ENCODE measurements around the gene PPP1R12A.
"Not testable (repeated sequence)": the region's sequence is repeated elsewhere in the genome, so short reads cannot be mapped to it uniquely, and the experiment has no call there.

The PPP1R12A gene

DNA sequence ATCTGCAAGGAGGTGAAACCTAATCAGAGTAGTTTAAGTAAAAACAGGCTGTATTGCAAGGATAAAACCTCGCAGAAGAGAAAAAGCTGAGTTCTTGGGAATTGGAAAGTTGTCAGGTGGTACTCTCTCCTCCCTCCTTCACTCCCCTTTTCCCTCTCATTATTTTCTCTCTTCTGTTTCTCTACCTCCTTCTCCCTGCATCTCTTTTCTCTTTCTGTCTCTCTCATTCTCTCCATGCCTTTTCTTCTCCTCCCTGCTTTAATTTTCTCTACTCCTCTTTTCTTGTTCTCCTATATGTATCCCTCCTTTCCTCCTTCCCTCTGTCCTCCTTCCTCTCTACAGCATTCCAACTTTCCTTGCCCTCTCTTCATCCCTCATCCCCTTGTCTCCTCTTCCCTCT lies 14.2 kb upstream of the PPP1R12A start:
- no peak for DNase-seq (ENCODE audit: low spot score)
- Histone ChIP-seq H3K27ac (no peak overlapping the region), H3K4me3 (no peak overlapping the region)
- TF ChIP-seq CTCF (IDR thresholded peaks at IDR 0.05), result no peak

- Histone ChIP-seq H3K4me3 (no peak overlapping the region), H3K27ac (no peak overlapping the region)
- no peak for TF ChIP-seq CTCF (IDR thresholded peaks at IDR 0.05)
- DNase-seq (ENCODE audit: low spot score), result no peak
Measured at GRCh38 chr12:79945433-79945832, 10.5 kb upstream of the PPP1R12A start.

DNA sequence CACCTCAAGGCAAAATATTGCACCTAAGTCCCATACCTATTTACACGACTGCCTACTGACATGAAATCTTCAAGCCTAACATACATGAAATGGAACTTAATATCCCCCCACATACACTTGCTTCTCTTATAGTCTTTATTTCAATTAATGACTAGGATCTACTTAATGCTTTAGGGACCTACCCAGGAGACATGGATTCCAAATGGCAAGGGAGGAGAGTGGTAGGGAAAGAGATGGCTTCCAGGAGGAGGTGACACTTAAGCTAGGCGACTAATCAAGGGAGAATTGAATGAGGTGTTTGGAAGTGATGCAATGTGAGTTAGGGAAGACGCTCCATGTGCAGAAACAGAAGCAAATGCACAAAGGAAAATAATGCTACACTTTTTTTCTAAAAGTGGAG lies 9.7 kb upstream of the PPP1R12A start:
- Histone ChIP-seq H3K27ac (no peak overlapping the region), H3K4me3 (no peak overlapping the region)
- no peak for DNase-seq (ENCODE audit: low spot score)
- TF ChIP-seq CTCF (IDR thresholded peaks at IDR 0.05), result no peak

DNA sequence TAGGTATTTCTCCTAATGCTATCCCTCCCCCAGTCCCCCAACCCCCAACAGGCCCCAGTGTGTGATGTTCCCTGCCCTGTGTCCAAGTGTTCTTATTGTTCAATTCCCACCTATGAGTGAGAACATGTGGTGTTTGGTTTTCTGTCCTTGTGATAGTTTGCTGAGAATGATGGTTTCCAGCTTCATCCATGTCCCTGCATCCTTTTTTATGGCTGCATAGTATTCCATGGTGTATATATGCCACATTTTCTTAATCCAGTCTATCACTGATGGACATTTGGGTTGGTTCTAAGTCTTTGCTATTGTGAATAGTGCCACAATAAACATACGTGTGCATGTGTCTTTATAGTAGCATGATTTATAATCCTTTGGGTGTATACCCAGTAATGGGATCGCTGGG lies 7.9 kb upstream of the PPP1R12A start:
- H3K27ac ChIP-seq; DNase-seq (ENCODE audit: low spot score): not testable (repeated sequence)

GRCh38 chr12:79939728-79940310 lies 4.9 kb upstream of the PPP1R12A start:
- no peak for DNase-seq (ENCODE audit: low spot score)
- H3K4me3 ChIP-seq, result no peak overlapping the region
- TF ChIP-seq CTCF (IDR thresholded peaks at IDR 0.05), result no peak
- H3K27ac ChIP-seq, result no peak overlapping the region

More for the DNA sequence above, 7.9 kb upstream of the PPP1R12A start:
- H3K4me3 ChIP-seq, result not testable (repeated sequence)

GRCh38 chr12:79938843-79939242 lies 3.9 kb upstream of the PPP1R12A start:
- H3K4me3 ChIP-seq, result no peak overlapping the region
- H3K27ac ChIP-seq, result no peak overlapping the region
- no peak for TF ChIP-seq CTCF (IDR thresholded peaks at IDR 0.05)
- DNase-seq (ENCODE audit: low spot score), result no peak

DNA sequence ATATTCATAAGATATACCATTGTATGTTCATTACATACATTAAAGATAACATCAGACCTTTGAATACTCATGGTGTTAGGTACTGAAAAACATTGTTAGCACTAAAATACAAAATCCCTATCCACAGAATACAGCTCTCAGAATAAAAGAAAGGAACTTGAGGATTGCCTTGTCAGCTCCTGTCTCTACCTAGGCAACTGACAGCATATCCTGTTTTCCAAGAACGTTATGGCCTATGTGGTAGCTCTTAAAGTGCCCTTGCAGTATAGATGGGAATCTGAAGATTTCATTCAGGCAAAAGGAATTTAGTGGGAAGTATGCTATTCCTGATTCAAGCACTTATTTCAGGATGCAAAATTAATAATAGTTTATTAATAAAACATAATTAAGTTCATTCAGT lies 1.8 kb upstream of the PPP1R12A start:
- no peak for TF ChIP-seq CTCF (IDR thresholded peaks at IDR 0.05)
- DNase-seq (ENCODE audit: low spot score), result no peak
- H3K27ac ChIP-seq, result peak overlapping the region; percentile 99 to 100
- peak overlapping the region; percentile 98 for H3K4me3 ChIP-seq
